Measurements from ENCODE around the gene EPS8L3.
A peak's percentile ranks its signal among the peaks of the same experiment; 100 is the strongest.

EPS8L3 gene

GRCh38 chr1:109722908-109723691, 40.6 kb downstream of the EPS8L3 start:
- no peak for DNase-seq (ENCODE audit: low spot score)

GRCh38 chr1:109721971-109722370, 41.8 kb downstream of the EPS8L3 start:
- H3K4me3 ChIP-seq (ENCODE audit: severe bottlenecking), result no peak overlapping the region
- DNase-seq (ENCODE audit: low spot score) (no peak), ATAC-seq (ENCODE audit: low read depth) (no peak)
- no peak for TF ChIP-seq CTCF (IDR thresholded peaks at IDR 0.05; ENCODE audit: poor library complexity, severe bottlenecking)
- H3K27ac ChIP-seq (ENCODE audit: poor library complexity, severe bottlenecking), result no peak overlapping the region
- H3K36me3 ChIP-seq (ENCODE audit: low read depth), result no peaks in the 10 kb centered on the region
- no peaks in the 10 kb centered on the region for H3K9me3 ChIP-seq (ENCODE audit: severe bottlenecking)
- peaks cover 5% of the 10 kb centered on the region for H3K4me1 ChIP-seq (ENCODE audit: insufficient read depth, poor library complexity, severe bottlenecking)
- no peaks in the 10 kb centered on the region for H3K27me3 ChIP-seq (ENCODE audit: insufficient read depth, poor library complexity, severe bottlenecking)

More at GRCh38 chr1:109722908-109723691, 40.6 kb downstream of the EPS8L3 start:
- no peaks in the 10 kb centered on the region for H3K9me3 ChIP-seq (ENCODE audit: severe bottlenecking)
- no peak for ATAC-seq (ENCODE audit: low read depth)
- no peaks in the 10 kb centered on the region for H3K36me3 ChIP-seq (ENCODE audit: low read depth)
- peaks cover 5% of the 10 kb centered on the region for H3K4me1 ChIP-seq (ENCODE audit: insufficient read depth, poor library complexity, severe bottlenecking)
- no peaks in the 10 kb centered on the region for H3K27me3 ChIP-seq (ENCODE audit: insufficient read depth, poor library complexity, severe bottlenecking)
- H3K27ac ChIP-seq (ENCODE audit: poor library complexity, severe bottlenecking), result no peak overlapping the region
- TF ChIP-seq CTCF (IDR thresholded peaks at IDR 0.05; ENCODE audit: poor library complexity, severe bottlenecking), result no peak
- H3K4me3 ChIP-seq (ENCODE audit: severe bottlenecking), result no peak overlapping the region

- H3K9me3 ChIP-seq (ENCODE audit: severe bottlenecking), result no peaks in the 10 kb centered on the region
- no peak for TF ChIP-seq CTCF (IDR thresholded peaks at IDR 0.05; ENCODE audit: poor library complexity, severe bottlenecking)
- no peaks in the 10 kb centered on the region for H3K36me3 ChIP-seq (ENCODE audit: low read depth)
- peaks cover 5% of the 10 kb centered on the region for H3K4me1 ChIP-seq (ENCODE audit: insufficient read depth, poor library complexity, severe bottlenecking)
- H3K4me3 ChIP-seq (ENCODE audit: severe bottlenecking), result no peak overlapping the region
- ATAC-seq (ENCODE audit: low read depth), result no peak
- DNase-seq (ENCODE audit: low spot score), result no peak
- no peaks in the 10 kb centered on the region for H3K27me3 ChIP-seq (ENCODE audit: insufficient read depth, poor library complexity, severe bottlenecking)
- no peak overlapping the region for H3K27ac ChIP-seq (ENCODE audit: poor library complexity, severe bottlenecking)
These were observed 42.7 kb downstream of the EPS8L3 start for GRCh38 chr1:109721042-109721441.

- H3K4me1 ChIP-seq (ENCODE audit: insufficient read depth, poor library complexity, severe bottlenecking), result peaks cover 5% of the 10 kb centered on the region
- ATAC-seq (ENCODE audit: low read depth) (peak; percentile 38; the same call in 1 of the 3 replicates), DNase-seq (ENCODE audit: low spot score) (no peak)
- no peak overlapping the region for H3K4me3 ChIP-seq (ENCODE audit: severe bottlenecking)
- no peak overlapping the region for H3K27ac ChIP-seq (ENCODE audit: poor library complexity, severe bottlenecking)
- H3K9me3 ChIP-seq (ENCODE audit: severe bottlenecking), result no peaks in the 10 kb centered on the region
- TF ChIP-seq CTCF (IDR thresholded peaks at IDR 0.05; ENCODE audit: poor library complexity, severe bottlenecking), result no peak
- no peaks in the 10 kb centered on the region for H3K27me3 ChIP-seq (ENCODE audit: insufficient read depth, poor library complexity, severe bottlenecking)
- no peaks in the 10 kb centered on the region for H3K36me3 ChIP-seq (ENCODE audit: low read depth)
These were observed 44.3 kb downstream of the EPS8L3 start for GRCh38 chr1:109719337-109719837.

- Histone ChIP-seq H3K9me3 (ENCODE audit: severe bottlenecking) (no peaks in the 10 kb centered on the region), H3K4me1 (ENCODE audit: insufficient read depth, poor library complexity, severe bottlenecking) (peaks cover 5% of the 10 kb centered on the region), H3K4me3 (ENCODE audit: severe bottlenecking) (no peak overlapping the region), H3K27me3 (ENCODE audit: insufficient read depth, poor library complexity, severe bottlenecking) (no peaks in the 10 kb centered on the region), H3K27ac (ENCODE audit: poor library complexity, severe bottlenecking) (no peak overlapping the region), H3K36me3 (ENCODE audit: low read depth) (no peaks in the 10 kb centered on the region)
- no peak for ATAC-seq (ENCODE audit: low read depth)
- no peak for DNase-seq (ENCODE audit: low spot score)
- no peak for TF ChIP-seq CTCF (IDR thresholded peaks at IDR 0.05; ENCODE audit: poor library complexity, severe bottlenecking)
These were observed 45.2 kb downstream of the EPS8L3 start for GRCh38 chr1:109718495-109718894.
